ENCODE measurements around the gene NDEL1. TPM values are rescaled to one million over a fixed set of nuclear protein-coding genes. Genes with fewer than 3 reads are reported as not detected.

The NDEL1 gene
- total RNA-seq, 1 donor from 2014 or later = 51.7 TPM

- Mint-ChIP-seq H3K9me3 (ENCODE audit: unreplicated experiment) (no peaks in the 10 kb centered on the region), H3K27me3 (ENCODE audit: unreplicated experiment) (no peaks in the 10 kb centered on the region)
These were observed 15.4 kb upstream of the NDEL1 start for GRCh38 chr17:8420041-8420934.

DNA sequence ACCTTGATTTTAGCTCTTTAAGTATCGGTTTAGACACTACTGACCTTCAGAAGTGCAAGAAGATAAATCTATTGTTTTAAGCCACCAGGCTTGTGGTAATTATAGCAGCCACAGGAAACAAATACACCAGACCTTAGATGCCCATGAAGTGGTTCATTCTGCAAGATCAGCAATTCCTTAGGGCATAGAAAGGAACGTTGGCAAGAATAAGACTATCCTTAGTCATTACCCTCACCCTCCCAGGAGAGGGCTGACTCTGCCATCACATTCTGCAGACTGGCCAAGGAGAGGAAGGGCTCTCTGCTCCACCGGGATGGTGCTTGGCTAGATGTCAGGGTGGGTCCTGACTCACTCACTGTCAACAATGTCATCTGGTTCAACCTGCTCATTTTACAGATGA is 14.1 kb upstream of the NDEL1 start:
- H3K36me3 Mint-ChIP-seq (ENCODE audit: unreplicated experiment) = no peaks in the 10 kb centered on the region
- no peaks in the 10 kb centered on the region for H3K27me3 Mint-ChIP-seq (ENCODE audit: unreplicated experiment)
- no peak for DNase-seq
- H3K27ac Mint-ChIP-seq (ENCODE audit: unreplicated experiment) = no peak overlapping the region
- H3K9me3 Mint-ChIP-seq (ENCODE audit: unreplicated experiment) = no peaks in the 10 kb centered on the region
- no peaks in the 10 kb centered on the region for H3K4me1 Mint-ChIP-seq (ENCODE audit: low read depth, unreplicated experiment)
- no peak overlapping the region for H3K4me3 Mint-ChIP-seq (ENCODE audit: unreplicated experiment)
- TF ChIP-seq CTCF (IDR thresholded peaks at IDR 0.05; ENCODE audit: partially characterized antibody, unreplicated experiment) = no peak

More at GRCh38 chr17:8420041-8420934, 15.4 kb upstream of the NDEL1 start:
- H3K36me3 Mint-ChIP-seq (ENCODE audit: unreplicated experiment) = no peaks in the 10 kb centered on the region
- H3K4me3 Mint-ChIP-seq (ENCODE audit: unreplicated experiment) = no peak overlapping the region
- no peak for TF ChIP-seq CTCF (IDR thresholded peaks at IDR 0.05; ENCODE audit: partially characterized antibody, unreplicated experiment)
- DNase-seq = no peak
- H3K4me1 Mint-ChIP-seq (ENCODE audit: low read depth, unreplicated experiment) = no peaks in the 10 kb centered on the region
- H3K27ac Mint-ChIP-seq (ENCODE audit: unreplicated experiment) = no peak overlapping the region

DNA sequence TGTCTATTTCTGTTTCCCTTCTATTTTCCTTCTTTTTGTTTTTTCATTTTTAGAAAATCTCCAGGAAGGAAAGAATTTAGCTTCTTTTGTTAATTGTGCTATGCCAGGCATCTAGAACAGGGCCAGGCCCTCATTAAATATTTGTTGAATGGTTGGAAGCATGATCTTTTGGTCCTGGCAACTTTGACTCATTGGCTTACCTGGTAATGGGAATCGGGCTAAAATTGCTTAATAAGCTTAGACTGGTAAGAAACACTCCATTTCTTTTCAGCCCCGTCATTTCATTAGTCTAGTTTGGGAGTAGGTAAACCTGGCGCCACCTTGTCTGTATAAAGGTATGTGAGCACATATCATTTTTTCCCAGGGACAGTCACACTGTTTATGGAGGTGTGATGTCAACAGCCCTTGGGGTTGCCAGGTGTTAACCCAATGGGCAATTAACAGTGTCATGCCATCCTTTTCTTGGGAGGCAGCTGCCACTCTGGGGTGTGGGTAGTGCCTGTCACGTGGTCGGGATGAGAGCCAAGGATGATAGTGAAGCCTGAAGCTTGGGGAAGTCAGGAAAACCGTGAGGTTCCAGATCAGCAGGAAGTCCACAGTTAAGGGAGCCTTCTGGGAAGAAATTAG is 9.5 kb upstream of the NDEL1 start:
- Mint-ChIP-seq H3K36me3 (ENCODE audit: unreplicated experiment) (no peaks in the 10 kb centered on the region), H3K27me3 (ENCODE audit: unreplicated experiment) (no peaks in the 10 kb centered on the region), H3K4me3 (ENCODE audit: unreplicated experiment) (no peak overlapping the region), H3K27ac (ENCODE audit: unreplicated experiment) (no peak overlapping the region), H3K4me1 (ENCODE audit: low read depth, unreplicated experiment) (no peaks in the 10 kb centered on the region), H3K9me3 (ENCODE audit: unreplicated experiment) (no peaks in the 10 kb centered on the region)
- TF ChIP-seq CTCF (IDR thresholded peaks at IDR 0.05; ENCODE audit: partially characterized antibody, unreplicated experiment) = no peak
- DNase-seq = no peak

- no peak for DNase-seq
- no peak for TF ChIP-seq CTCF (IDR thresholded peaks at IDR 0.05; ENCODE audit: partially characterized antibody, unreplicated experiment)
- no peaks in the 10 kb centered on the region for H3K4me1 Mint-ChIP-seq (ENCODE audit: low read depth, unreplicated experiment)
- H3K27ac Mint-ChIP-seq (ENCODE audit: unreplicated experiment) = no peak overlapping the region
- H3K27me3 Mint-ChIP-seq (ENCODE audit: unreplicated experiment) = no peaks in the 10 kb centered on the region
- no peaks in the 10 kb centered on the region for H3K36me3 Mint-ChIP-seq (ENCODE audit: unreplicated experiment)
- no peak overlapping the region for H3K4me3 Mint-ChIP-seq (ENCODE audit: unreplicated experiment)
- H3K9me3 Mint-ChIP-seq (ENCODE audit: unreplicated experiment) = no peaks in the 10 kb centered on the region
These were observed 8.9 kb upstream of the NDEL1 start for GRCh38 chr17:8426802-8427201.

- H3K27ac Mint-ChIP-seq (ENCODE audit: unreplicated experiment) = no peak overlapping the region
- no peaks in the 10 kb centered on the region for H3K9me3 Mint-ChIP-seq (ENCODE audit: unreplicated experiment)
- no peak overlapping the region for H3K4me3 Mint-ChIP-seq (ENCODE audit: unreplicated experiment)
- no peaks in the 10 kb centered on the region for H3K36me3 Mint-ChIP-seq (ENCODE audit: unreplicated experiment)
- no peak for TF ChIP-seq CTCF (IDR thresholded peaks at IDR 0.05; ENCODE audit: partially characterized antibody, unreplicated experiment)
- no peaks in the 10 kb centered on the region for H3K4me1 Mint-ChIP-seq (ENCODE audit: low read depth, unreplicated experiment)
- no peak for DNase-seq
- H3K27me3 Mint-ChIP-seq (ENCODE audit: unreplicated experiment) = peaks cover 2% of the 10 kb centered on the region
These were observed 4.7 kb upstream of the NDEL1 start for GRCh38 chr17:8430966-8431365.

Data from glutamatergic neuron (in vitro differentiated cells).